H1 (cell line): Measurements from ENCODE around the gene NAXD. TPM values are rescaled to one million over a fixed set of nuclear protein-coding genes. Genes with fewer than 3 reads are reported as not detected.

Experiments used
- CTCF ChIA-PET: fragments of 300-600 bp; sonication (Branson Sonifier 250); formaldehyde crosslinking; loops from one replicate; lab custom pipeline; 2021; ENCODE audit not compliant: partially characterized antibody; lab: Charles Lee
- POLR2A ChIA-PET: fragments of 300-600 bp; sonication (Branson Sonifier 250); formaldehyde crosslinking; loops from one replicate; lab custom pipeline; 2021; ENCODE audit warnings: inconsistent platforms; ENCODE audit not compliant: partially characterized antibody; lab: Charles Lee
- DNase-seq, 2 experiments: peaks; one replicate each; pipeline versions ENCODE4 v3.0.0 to v3.0.0-alpha.2; 2010 to 2022; ENCODE audit warnings: low spot score in 2 of 2, low read depth in 1 of 2, mixed read lengths in 1 of 2
- FAIRE-seq: peaks from 2 replicates; lab custom pipeline; 2011; peaks lifted over from hg19 to GRCh38; lab: Jason Lieb, UNC
- H2AFZ ChIP-seq: 2 replicates; pipeline ENCODE4 v1.8.1; 2012; ENCODE audit warnings: low read length, inconsistent platforms
- H2AK5ac ChIP-seq: 2 replicates; pipeline ENCODE4 v1.6.1; 2013; ENCODE audit warnings: low read depth, low read length
- H2BK120ac ChIP-seq: replicated peaks from 2 replicates; pipeline ENCODE3; 2013; ENCODE audit warnings: low read depth, low read length, inconsistent platforms
- H2BK12ac ChIP-seq: 2 replicates; pipeline ENCODE4 v1.6.1; 2013; ENCODE audit warnings: low read depth, low read length
- H2BK15ac ChIP-seq: 2 replicates; pipeline ENCODE4 v1.6.1; 2013; ENCODE audit warnings: low read length
- H2BK20ac ChIP-seq: 2 replicates; pipeline ENCODE4 v1.6.1; 2013; ENCODE audit warnings: low read length
- H2BK5ac ChIP-seq: 2 replicates; pipeline ENCODE4 v1.6.1; 2013; ENCODE audit warnings: low read depth, low read length
- H3K14ac ChIP-seq: 2 replicates; pipeline ENCODE4 v1.6.1; 2013; ENCODE audit warnings: inconsistent platforms; ENCODE audit not compliant: insufficient read length
- H3K18ac ChIP-seq: 2 replicates; pipeline ENCODE4 v1.6.1; 2013; ENCODE audit warnings: low read length; ENCODE audit errors: extremely low read depth
- H3K23ac ChIP-seq: 2 replicates; pipeline ENCODE4 v1.6.1; 2013; ENCODE audit warnings: inconsistent platforms; ENCODE audit not compliant: insufficient read length
- H3K23me2 ChIP-seq: 2 replicates; pipeline ENCODE4 v1.6.1; 2013; ENCODE audit warnings: low read depth, low read length
- H3K27ac ChIP-seq: 2 replicates; pipeline ENCODE4 v1.6.1; 2011; ENCODE audit warnings: low read depth, low read length, inconsistent platforms
- H3K27me3 ChIP-seq, 4 experiments: replicated peaks in 1 of 4; 1 replicate in 1 of 4; 2 replicates in 3 of 4; pipeline versions ENCODE4 v1.6.1 to v1.8.1; 2011 to 2013; ENCODE audit warnings: low read length in 3 of 4, mild to moderate bottlenecking in 3 of 4, inconsistent platforms in 2 of 4, mixed read lengths in 2 of 4, moderate library complexity in 1 of 4; ENCODE audit not compliant: control insufficient read depth in 3 of 4, insufficient read depth in 3 of 4; ENCODE audit errors: extremely low read depth in 1 of 4
- H3K36me3 ChIP-seq, 4 experiments: 2 replicates each; pipeline versions ENCODE4 v1.6.1 to v1.8.1; 2011 to 2013; ENCODE audit warnings: mild to moderate bottlenecking in 4 of 4, low read length in 3 of 4, moderate library complexity in 2 of 4, control low read depth in 1 of 4, inconsistent platforms in 1 of 4; ENCODE audit not compliant: insufficient read depth in 4 of 4, control insufficient read depth in 2 of 4
- H3K4ac ChIP-seq: replicated peaks from 2 replicates; pipeline ENCODE3; 2013; ENCODE audit warnings: low read length, low read depth, mixed read lengths, inconsistent platforms; ENCODE audit not compliant: insufficient read length
- H3K4me1 ChIP-seq, 4 experiments: replicated peaks in 1 of 4; 1 replicate in 1 of 4; 2 replicates in 3 of 4; pipeline versions ENCODE4 v1.6.1 to v1.8.1; 2011 to 2013; ENCODE audit warnings: low read length in 3 of 4, inconsistent platforms in 2 of 4, mixed read lengths in 1 of 4; ENCODE audit not compliant: insufficient read depth in 4 of 4, control insufficient read depth in 3 of 4
- H3K4me2 ChIP-seq, 2 experiments: 2 replicates each; pipeline versions ENCODE4 v1.6.1 to v1.8.1; 2011 to 2013; ENCODE audit warnings: low read depth in 2 of 2, low read length in 2 of 2, control low read depth in 1 of 2, inconsistent platforms in 1 of 2, mild to moderate bottlenecking in 1 of 2; ENCODE audit not compliant: insufficient read depth in 1 of 2
- H3K4me3 ChIP-seq, 4 experiments: fragments of 200-600, 300-600 bp in 1 of 4; sonication (generic), shearing (Covaris generic), sonication (Bioruptor Twin) in 1 of 4; 2 replicates each; pipeline versions ENCODE4 v1.5.1 to v1.8.1; 2011 to 2016; ENCODE audit warnings: low read length in 4 of 4, low read depth in 3 of 4, control low read depth in 2 of 4, inconsistent platforms in 2 of 4, mild to moderate bottlenecking in 2 of 4, mixed read lengths in 1 of 4, moderate library complexity in 1 of 4; ENCODE audit not compliant: insufficient read depth in 2 of 4; ENCODE audit errors: extremely low read depth in 1 of 4
- H3K56ac ChIP-seq: replicated peaks from 2 replicates; pipeline ENCODE3; 2013; ENCODE audit warnings: low read depth, mild to moderate bottlenecking, mixed read lengths, low read length, inconsistent platforms; ENCODE audit not compliant: insufficient read length
- H3K79me1 ChIP-seq: 2 replicates; pipeline ENCODE4 v1.6.1; 2013; ENCODE audit warnings: low read depth, low read length, control low read depth
- H3K79me2 ChIP-seq, 2 experiments: 2 replicates each; pipeline versions ENCODE4 v1.6.1 to v1.8.1; 2012 to 2013; ENCODE audit warnings: low read length in 2 of 2, mild to moderate bottlenecking in 2 of 2, inconsistent platforms in 1 of 2; ENCODE audit not compliant: insufficient read depth in 2 of 2, control insufficient read depth in 1 of 2
- H3K9ac ChIP-seq, 4 experiments: replicated peaks in 1 of 4; 1 replicate in 1 of 4; 2 replicates in 3 of 4; pipeline versions ENCODE4 v1.6.1 to v1.8.1; 2011 to 2013; ENCODE audit warnings: low read depth in 3 of 4, low read length in 3 of 4, control low read depth in 2 of 4, mild to moderate bottlenecking in 2 of 4, moderate library complexity in 2 of 4, inconsistent platforms in 1 of 4; ENCODE audit errors: extremely low read depth in 1 of 4
- H3K9me3 ChIP-seq, 2 experiments: 2 replicates each; pipeline versions ENCODE4 v1.6.1 to v1.8.1; 2012 to 2013; ENCODE audit warnings: mild to moderate bottlenecking in 2 of 2, moderate library complexity in 2 of 2, control low read depth in 1 of 2, inconsistent platforms in 1 of 2, low read depth in 1 of 2, low read length in 1 of 2, mixed read lengths in 1 of 2; ENCODE audit not compliant: insufficient read depth in 2 of 2
- H4K20me1 ChIP-seq, 2 experiments: replicated peaks in 1 of 2; 2 replicates each; pipeline versions ENCODE3 to v1.8.1; 2011 to 2013; ENCODE audit warnings: inconsistent platforms in 2 of 2, low read length in 2 of 2, mild to moderate bottlenecking in 1 of 2; ENCODE audit not compliant: insufficient read depth in 2 of 2, control insufficient read depth in 1 of 2
- H4K5ac ChIP-seq: 2 replicates; pipeline ENCODE4 v1.6.1; 2013; ENCODE audit warnings: low read length, low read depth, mixed read lengths, inconsistent platforms; ENCODE audit not compliant: insufficient read length
- H4K8ac ChIP-seq: 2 replicates; pipeline ENCODE4 v1.8.0; 2013; ENCODE audit warnings: mild to moderate bottlenecking, moderate library complexity, low read length, inconsistent platforms; ENCODE audit not compliant: insufficient read depth; ENCODE audit errors: extremely low read depth
- H4K91ac ChIP-seq: replicated peaks from 2 replicates; pipeline ENCODE3; 2013; ENCODE audit warnings: low read length, mixed read lengths, inconsistent platforms; ENCODE audit not compliant: insufficient read length
- BACH1 ChIP-seq: IDR thresholded peaks from 2 replicates; pipeline ENCODE4 v1.6.1; 2012; ENCODE audit warnings: low read length, improper control_type of control experiment
- CHD1 ChIP-seq: IDR thresholded peaks from 2 replicates; pipeline ENCODE4 v1.6.1; 2012; ENCODE audit warnings: low read depth, low read length, improper control_type of control experiment
- CREB1 ChIP-seq: IDR thresholded peaks from 2 replicates; pipeline ENCODE4 v1.6.1; 2012; ENCODE audit warnings: inconsistent platforms
- CTCF ChIP-seq, 3 experiments: IDR thresholded peaks; 1 replicate in 2 of 3; 2 replicates in 1 of 3; pipeline versions ENCODE4 v1.5.1 to v1.6.1; 2011; ENCODE audit warnings: low read length in 3 of 3, mild to moderate bottlenecking in 3 of 3, inconsistent platforms in 2 of 3, low read depth in 1 of 3, moderate library complexity in 1 of 3; ENCODE audit not compliant: insufficient read depth in 1 of 3; ENCODE audit errors: control extremely low read depth in 1 of 3
- EZH2 ChIP-seq: fragments of 200-600 bp; sonication (generic); IDR thresholded peaks from 2 replicates; pipeline ENCODE4 v1.7.1; 2012; ENCODE audit warnings: low read depth, mild to moderate bottlenecking, moderate library complexity, low read length, inconsistent platforms; ENCODE audit not compliant: severe bottlenecking
- HDAC2 ChIP-seq, 2 experiments: fragments of 300-600 bp in 1 of 2; sonication (generic) in 1 of 2; IDR thresholded peaks; 2 replicates each; pipeline ENCODE4 v1.6.1; 2011 to 2012; ENCODE audit warnings: low read depth in 2 of 2, low read length in 2 of 2, mild to moderate bottlenecking in 2 of 2, moderate library complexity in 2 of 2, borderline replicate concordance in 1 of 2, inconsistent platforms in 1 of 2
- NRF1 ChIP-seq: IDR thresholded peaks from 2 replicates; pipeline ENCODE4 v1.6.1; 2011; ENCODE audit warnings: mild to moderate bottlenecking, low read depth, low read length, improper control_type of control experiment
- SIX5 ChIP-seq: IDR thresholded peaks from 2 replicates; pipeline ENCODE4 v1.6.1; 2011; ENCODE audit warnings: mild to moderate bottlenecking, low read depth, low read length
- SRF ChIP-seq: IDR thresholded peaks from 2 replicates; pipeline ENCODE4 v1.6.1; 2011; ENCODE audit warnings: mild to moderate bottlenecking, low read depth, low read length, moderate library complexity
- SUZ12 ChIP-seq: fragments of 200-600 bp; sonication (generic); IDR thresholded peaks from 2 replicates; pipeline ENCODE4 v1.6.1; 2012; ENCODE audit warnings: mild to moderate bottlenecking, inconsistent platforms, low read length, moderate library complexity, mixed read lengths
- TBP ChIP-seq: IDR thresholded peaks from 2 replicates; pipeline ENCODE4 v1.6.1; 2011; ENCODE audit warnings: low read depth, low read length, improper control_type of control experiment
- ZNF274 ChIP-seq: IDR thresholded peaks from 2 replicates; pipeline ENCODE4 v1.7.0; 2012; ENCODE audit warnings: low read length, borderline replicate concordance; ENCODE audit errors: extremely low read depth
- WGBS, 2 experiments: shearing (Covaris generic) in 1 of 2; methylation state at CpG; one replicate each; pipeline versions ENCODE4 v1.1.6 to v1.1.7; 2013 to 2015; ENCODE audit warnings: low lambda C conversion rate in 2 of 2, mixed read lengths in 2 of 2, inconsistent platforms in 1 of 2, low coverage in 1 of 2, missing lambda C conversion rate in 1 of 2; ENCODE audit not compliant: insufficient replicate concordance in 2 of 2, insufficient coverage in 1 of 2, insufficient read length in 1 of 2; ENCODE audit errors: extremely low coverage in 1 of 2, missing lambda C conversion rate in 1 of 2; 5-methylcytosine and 5-hydroxymethylcytosine counted together
- polyA plus RNA-seq, 7 experiments: library from polyadenylated mRNA; depleted of rRNA in 3 of 7; stranded (reverse) in 5 of 7; unstranded in 2 of 7; fragments of >200 nt in 5 of 7; fragments of 200-250 nt in 2 of 7; gene quantifications; 1 replicate in 5 of 7; 2 replicates in 1 of 7; 4 replicates in 1 of 7; pipeline versions ENCODE4 v1.2.1 to v1.2.3, GENCODE V29; 2011 to 2013; ENCODE audit warnings: missing spikeins in 2 of 7, mixed read lengths in 2 of 7
- total RNA-seq: library from RNA; stranded (reverse); fragmentation: NEBNext Ultra II Directional; extraction: Animal tissue kit (Norgen Biotek cat#: 25700); gene quantifications from 2 replicates; pipeline ENCODE4 v1.2.1, GENCODE V29; 2021

The NAXD gene
- total and polyA plus RNA-seq, 2 of the 8 experiments (the other 6 are each of a cell fraction or from before 2014, with no cell fraction given): 25.4 to 35.5 TPM

- Histone ChIP-seq H3K36me3 (peaks cover 0 to 12% (median 4%) of the 10 kb centered on the region in 4 experiments; a peak in 3 of 8 replicates), H3K18ac (no peak overlapping the region), H3K79me2 (peaks cover 16 to 75% of the 10 kb centered on the region in 2 experiments), H4K8ac (no peak overlapping the region), H2AK5ac (no peak overlapping the region), H4K91ac (no peak overlapping the region), H3K4me3 (no peak overlapping the region), H3K4ac (no peak overlapping the region), H3K4me2 (no peak overlapping the region), H3K14ac (no peak overlapping the region), H3K27me3 (no peaks in the 10 kb centered on the region; a peak in 1 of 7 replicates), H3K23me2 (peaks cover 7% of the 10 kb centered on the region; the same call in 1 of the 2 replicates), H3K79me1 (peaks cover 15% of the 10 kb centered on the region), H3K27ac (no peak overlapping the region), H2BK5ac (no peak overlapping the region), H3K9ac (no peak overlapping the region), H2BK12ac (no peak overlapping the region), H2BK20ac (no peak overlapping the region), H3K56ac (no peak overlapping the region), H2BK120ac (no peak overlapping the region), H2BK15ac (no peak overlapping the region), H3K23ac (no peak overlapping the region), H4K5ac (no peak overlapping the region), H3K4me1 (peaks cover 5 to 16% (median 8%) of the 10 kb centered on the region in 4 experiments; a peak in 6 of 7 replicates), H4K20me1 (peaks cover 18% of the 10 kb centered on the region in 2 experiments), H3K9me3 (no peaks in the 10 kb centered on the region), H2AFZ (no peak overlapping the region)
- DNase-seq (no peak), FAIRE-seq (no peak)
- ChIA-PET CTCF (interaction anchor here (0.9 to 1.5 kb wide), 7 partner anchors 10 to 163 kb away, joined by 3 to 7 read pairs (median 4); no protein-coding TSS in a partner anchor), POLR2A (interaction anchor here (0.6 to 1.9 kb wide), 3 partner anchors 9 to 149 kb away, joined by 3 to 6 read pairs (median 4); no protein-coding TSS in a partner anchor)
- 91% methylated on average over 9 of the region's 9 CpGs; no CpG with 5 or more reads in 1 of the 2 experiments for WGBS, 2 experiments
- TF ChIP-seq TBP (no peak), EZH2 (no peak), CHD1 (no peak), SRF (no peak), SUZ12 (no peak), HDAC2 (IDR thresholded peaks at IDR 0.05; ENCODE audit: borderline replicate concordance in 1 of 2, low read depth in 2 of 2, low read length in 2 of 2) (no peak), SIX5 (no peak), ZNF274 (no peak), CREB1 (no peak), BACH1 (no peak), NRF1 (no peak), CTCF (IDR thresholded peaks at IDR 0.05; ENCODE audit: control extremely low read depth in 1 of 3, insufficient read depth in 1 of 3, low read depth in 1 of 3, low read length in 3 of 3) (no peak)
These were observed 3.4 kb downstream of the NAXD start for GRCh38 chr13:110618780-110619179.
